Fibroblast of skin of right biceps (primary cell): ENCODE data around the gene ARHGDIG.
"Not testable (repeated sequence)": the region's sequence is repeated elsewhere in the genome, so short reads cannot be mapped to it uniquely, and the experiment has no call there.

Experiments used
- DNase-seq: peaks from one replicate; pipeline ENCODE4 v3.0.0-alpha.2; 2013

The ARHGDIG gene

DNA sequence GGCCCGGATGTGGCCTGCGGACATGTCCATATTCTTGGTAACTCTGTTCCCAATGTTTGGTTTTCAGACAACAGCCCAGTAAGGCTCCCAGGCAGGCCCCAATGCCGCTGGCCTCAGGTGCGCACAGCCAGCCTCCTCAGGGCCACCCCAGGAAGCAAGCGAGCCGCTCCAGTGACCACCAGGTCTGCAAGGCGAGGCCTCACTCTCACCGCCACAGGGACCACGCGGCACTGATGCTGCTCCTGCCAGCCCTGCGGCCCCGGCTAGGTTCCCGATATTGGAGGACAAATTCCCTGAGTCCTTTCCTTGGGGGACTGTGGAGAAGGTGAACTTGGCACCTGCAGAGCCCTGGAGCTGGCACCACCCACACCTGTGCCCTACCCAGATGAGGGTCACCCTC, 21.6 kb downstream of the ARHGDIG start:
- DNase-seq, result no peak

DNA sequence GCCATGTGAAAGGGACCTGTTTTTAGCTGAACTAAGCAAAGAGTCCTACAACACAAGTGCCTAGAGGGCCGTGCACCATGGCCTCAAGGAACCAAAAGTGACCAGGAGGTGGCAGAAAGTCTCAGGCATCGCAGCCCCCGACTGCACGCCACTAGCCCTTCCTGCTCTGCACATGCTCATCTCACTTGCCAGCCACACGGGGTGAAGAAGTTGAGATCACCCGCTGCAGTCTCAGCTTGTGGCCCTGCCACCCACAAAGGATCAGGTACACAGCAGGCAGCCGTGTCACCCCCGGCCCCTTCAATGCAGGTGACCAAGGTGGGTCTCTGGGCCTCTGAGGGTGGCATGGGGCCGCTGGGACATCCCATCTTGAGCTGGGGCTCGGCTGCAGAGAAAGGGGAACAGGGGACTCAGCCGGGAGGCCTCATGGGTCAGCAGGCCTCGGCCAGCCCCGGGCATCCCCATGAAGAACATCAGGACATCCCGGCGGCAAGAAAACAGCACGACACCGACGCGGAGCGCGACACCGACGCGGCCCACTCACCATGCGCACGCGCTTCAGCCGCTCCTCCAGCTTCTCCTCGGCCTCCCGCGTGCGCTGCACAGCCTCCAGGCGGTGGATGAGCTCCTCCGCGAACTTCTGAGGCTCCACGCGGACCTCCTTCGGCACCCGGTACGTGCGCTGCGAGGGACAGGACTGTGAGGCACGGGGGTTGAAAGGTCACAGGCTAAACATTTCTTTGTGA, 23.5 kb downstream of the ARHGDIG start:
- no peak for DNase-seq

DNA sequence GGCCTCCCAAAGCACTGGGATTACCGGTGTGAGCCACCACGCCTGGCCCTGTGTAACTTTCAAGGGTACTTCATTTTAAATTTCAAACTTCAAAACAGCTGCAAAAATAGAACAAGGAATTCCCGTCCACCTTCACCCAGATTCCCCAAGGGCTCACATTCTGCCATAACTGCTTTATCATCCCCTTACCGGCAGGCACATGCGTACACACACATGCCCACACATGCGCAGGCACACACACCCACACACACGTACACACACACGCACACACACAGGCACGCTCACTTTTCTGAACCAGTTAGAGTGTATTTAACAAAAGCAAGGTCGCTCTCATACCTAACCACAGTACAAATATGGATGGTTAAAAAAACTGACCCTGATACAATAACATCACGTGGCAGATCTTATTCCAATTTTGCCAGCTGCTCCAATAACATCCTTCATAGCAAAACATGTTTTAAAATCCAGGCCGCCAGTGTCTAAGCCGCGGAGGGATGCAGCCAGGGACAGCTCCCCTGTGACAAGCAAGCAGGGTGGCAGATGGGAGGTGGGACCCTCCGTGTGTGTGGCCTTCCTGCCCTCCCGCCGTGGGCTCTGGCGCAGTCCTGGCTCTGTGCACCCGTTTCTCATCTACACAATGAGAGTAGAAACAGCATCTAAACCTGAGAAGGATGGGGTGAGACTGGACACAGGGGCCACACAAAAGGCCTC, 25.7 kb downstream of the ARHGDIG start:
- DNase-seq, result no peak

DNA sequence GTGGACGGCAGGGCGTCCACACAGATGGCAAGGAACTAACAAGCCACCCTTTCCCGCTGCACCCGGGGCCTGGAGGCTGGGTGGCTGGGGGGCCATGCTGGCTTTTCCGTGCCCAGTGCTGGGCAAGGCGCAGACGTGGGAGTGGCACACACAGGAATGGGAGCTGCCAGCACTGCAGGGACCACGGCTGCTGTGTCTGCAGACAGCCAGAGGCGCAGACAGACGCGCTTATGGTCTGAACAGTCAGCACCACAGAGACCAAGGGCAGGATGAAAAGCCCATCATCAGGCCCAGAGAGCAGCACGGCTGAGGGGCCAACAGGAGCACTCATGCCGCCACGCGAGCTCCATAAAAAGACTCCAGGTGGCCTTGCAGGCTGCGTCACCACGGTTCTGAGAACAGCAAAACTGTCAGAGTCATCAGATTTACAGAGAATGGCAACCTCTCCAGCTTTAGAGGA, 26.6 kb downstream of the ARHGDIG start:
- no peak for DNase-seq

DNA sequence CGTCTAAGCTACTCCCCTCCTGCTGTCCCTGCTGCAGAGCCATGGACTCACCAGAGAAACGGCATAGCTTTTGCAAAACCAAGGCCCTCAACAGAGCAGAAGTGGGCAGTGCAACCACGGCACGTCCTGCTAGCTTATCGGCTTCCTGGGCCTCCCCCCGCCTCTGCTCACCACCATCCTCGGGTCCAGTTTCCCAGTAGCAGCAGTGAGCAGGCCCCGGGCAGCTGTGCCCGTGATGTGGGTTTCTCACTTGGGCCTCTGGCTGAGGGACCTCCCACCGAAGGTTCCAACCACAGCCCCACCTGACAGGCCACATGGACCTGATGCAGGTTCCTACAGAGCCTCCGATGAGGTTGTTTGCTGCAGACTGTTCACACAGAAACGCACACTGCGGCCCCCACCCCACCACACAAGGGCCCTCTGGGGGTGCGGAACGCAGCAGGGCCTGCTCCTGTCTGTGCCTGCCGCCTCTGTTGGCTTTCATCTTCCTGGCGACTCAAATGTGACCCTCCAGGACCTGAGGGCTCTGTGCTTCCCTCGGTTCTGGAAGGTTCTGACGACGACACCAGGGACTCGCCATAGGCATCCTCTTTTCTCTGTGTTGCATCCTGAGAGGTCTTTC, 27.4 kb downstream of the ARHGDIG start:
- DNase-seq, result no peak

- no peak for DNase-seq
Measured at GRCh38 chr16:309476-309875, 29.1 kb downstream of the ARHGDIG start.

DNA sequence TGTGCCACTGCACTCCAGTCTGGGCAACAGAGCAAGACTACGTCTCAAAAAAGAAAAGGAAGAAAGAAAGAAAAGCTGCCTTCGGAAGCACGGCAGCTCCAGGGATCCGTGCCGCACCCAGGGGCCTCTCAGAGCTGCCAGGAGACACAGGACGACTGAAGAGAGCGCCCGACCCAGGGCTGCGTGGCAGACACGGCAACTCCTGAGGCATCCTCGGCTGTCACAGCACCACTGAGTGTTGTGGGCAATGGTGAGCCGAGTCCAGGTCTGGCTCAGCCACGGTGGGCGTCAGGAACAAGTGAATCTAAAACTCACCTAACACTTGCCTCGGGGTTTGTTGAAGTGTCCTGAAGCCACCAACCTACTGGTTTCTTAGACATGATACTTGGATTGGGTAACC, 31.3 kb downstream of the ARHGDIG start:
- no peak for DNase-seq

DNA sequence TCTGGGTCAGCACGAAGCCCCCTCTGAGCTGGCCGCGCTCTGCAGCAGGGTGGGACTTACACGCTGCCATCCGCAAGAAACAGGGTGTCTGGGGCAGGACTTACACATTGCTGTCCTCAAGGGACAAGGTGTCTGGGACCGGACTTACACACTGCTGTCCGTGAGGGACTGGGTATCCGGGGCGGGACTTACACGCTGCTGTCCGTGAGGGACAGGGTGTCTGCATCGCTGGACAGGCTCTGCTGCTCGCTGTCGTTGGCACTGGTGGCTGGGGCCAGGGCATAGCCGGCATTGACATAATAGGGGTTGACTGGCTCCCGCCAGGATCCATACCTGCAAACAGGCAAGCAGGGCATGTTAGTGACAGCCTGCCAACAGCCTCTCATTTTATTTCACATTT, 34.0 kb downstream of the ARHGDIG start:
- no peak for DNase-seq

DNA sequence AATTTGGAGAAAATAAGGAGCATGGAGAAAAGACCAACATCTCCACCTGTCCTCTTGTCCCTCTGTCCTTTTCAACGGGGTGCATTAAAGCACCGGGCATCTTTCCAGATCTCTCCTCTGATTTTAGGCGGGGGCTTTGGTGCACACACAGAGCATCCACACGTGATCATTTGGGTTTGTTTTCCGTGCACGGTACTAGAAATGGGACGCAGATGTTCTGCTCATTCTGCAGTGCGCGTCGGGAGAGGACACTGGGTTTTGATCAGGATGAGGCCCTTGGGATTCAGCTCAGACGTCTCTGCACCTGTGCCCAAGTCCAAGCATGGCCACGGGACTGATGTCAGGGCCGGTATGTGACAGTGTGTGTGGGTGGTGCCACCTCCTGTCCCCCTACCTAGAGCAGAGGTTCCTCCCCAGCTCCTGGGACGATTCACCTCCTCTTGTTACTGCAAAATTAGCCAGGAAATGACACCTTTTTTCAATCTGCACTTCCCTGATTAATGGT, 34.5 kb downstream of the ARHGDIG start:
- no peak for DNase-seq

- no peak for DNase-seq
Measured at GRCh38 chr16:316741-317464, 36.5 kb downstream of the ARHGDIG start.

- DNase-seq, result no peak
Measured at GRCh38 chr16:317583-317982, 37.2 kb downstream of the ARHGDIG start.

- no peak for DNase-seq
Measured at GRCh38 chr16:318628-319027, 38.2 kb downstream of the ARHGDIG start.

- DNase-seq, result no peak
Measured at GRCh38 chr16:320206-320605, 39.8 kb downstream of the ARHGDIG start.

- DNase-seq, result no peak
Measured at GRCh38 chr16:321532-321931, 41.1 kb downstream of the ARHGDIG start.

GRCh38 chr16:322476-323143, 42.2 kb downstream of the ARHGDIG start:
- DNase-seq, result no peak

DNA sequence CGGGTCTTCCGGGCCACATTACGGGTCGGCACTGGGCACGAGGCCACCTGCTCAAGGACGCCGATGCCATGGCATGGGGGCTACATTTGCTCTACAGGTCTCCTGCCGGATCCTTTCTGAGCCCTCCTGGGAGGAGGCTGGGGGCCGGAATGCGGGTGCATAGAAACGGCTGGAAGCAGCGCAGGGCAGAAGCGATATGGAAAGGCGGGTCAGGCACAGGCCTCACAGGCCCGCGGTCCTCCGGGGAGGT, 43.7 kb downstream of the ARHGDIG start:
- no peak for DNase-seq

- no peak for DNase-seq
Measured at GRCh38 chr16:324451-325334, 44.3 kb downstream of the ARHGDIG start.

GRCh38 chr16:325375-326145, 45.2 kb downstream of the ARHGDIG start:
- no peak for DNase-seq

DNA sequence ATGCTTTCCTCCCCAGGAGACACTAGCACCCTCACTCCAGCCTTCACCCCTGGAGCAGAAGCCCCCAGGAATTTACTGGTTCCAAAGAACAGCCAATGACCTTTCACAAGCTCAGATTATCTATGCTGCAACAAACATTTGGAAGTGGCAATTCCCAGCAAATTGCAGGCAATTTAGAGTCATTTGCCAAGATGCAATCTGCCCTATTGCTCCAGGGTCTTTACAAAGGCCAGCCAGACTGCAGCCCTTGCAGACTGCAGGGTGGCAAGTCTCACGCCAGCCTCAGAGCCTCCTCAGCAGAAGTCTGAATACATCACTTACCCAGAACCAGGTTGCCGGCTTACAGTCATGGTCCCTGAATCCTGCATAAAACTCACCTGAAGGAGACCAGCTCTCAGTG, 50.4 kb downstream of the ARHGDIG start:
- DNase-seq, result no peak

DNA sequence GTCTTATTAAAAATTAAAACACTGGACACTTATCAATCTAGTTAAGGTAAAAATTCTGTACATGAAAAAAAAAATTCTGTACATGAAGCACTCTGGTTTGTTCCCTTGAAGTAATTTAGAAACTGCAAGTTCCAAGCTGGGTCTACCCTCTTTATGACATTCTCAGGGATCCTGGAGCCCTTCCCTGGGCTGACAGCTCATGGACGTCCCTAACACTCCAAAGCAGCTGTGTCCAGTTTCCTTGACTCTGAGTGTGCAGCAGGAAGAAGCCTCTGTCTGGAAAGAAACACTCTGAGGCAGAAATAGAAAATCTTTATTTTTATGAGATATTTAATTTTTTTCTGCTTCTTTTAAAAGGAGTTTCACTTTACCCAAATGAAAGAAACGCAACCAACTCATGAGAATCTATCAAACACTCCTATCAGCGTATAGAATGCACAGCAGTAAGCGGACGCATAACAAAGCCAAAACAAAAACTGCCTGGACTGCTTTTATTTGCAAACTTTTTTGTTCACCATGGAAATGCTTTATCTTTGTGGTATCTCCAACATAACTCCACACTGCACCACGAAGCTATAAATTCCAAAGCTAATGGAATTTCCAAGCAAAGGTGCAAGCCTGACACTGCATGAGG, 50.9 kb downstream of the ARHGDIG start:
- not testable (repeated sequence) for DNase-seq
